ENCODE results near the gene PSTPIP1.

PSTPIP1 gene

GRCh38 chr15:76998663-76999285 lies 3.8 kb downstream of the PSTPIP1 start:
- no peak for DNase-seq (ENCODE audit: low read depth in 2 of 2)

GRCh38 chr15:76999996-77000395 lies 5.1 kb downstream of the PSTPIP1 start:
- DNase-seq (ENCODE audit: low read depth in 2 of 2), result no peak

GRCh38 chr15:77001351-77001750 lies 6.4 kb downstream of the PSTPIP1 start:
- DNase-seq (ENCODE audit: low read depth in 2 of 2), result no peak

- DNase-seq (ENCODE audit: low read depth in 2 of 2), result no peak
Measured at GRCh38 chr15:77001966-77002365, 7.0 kb downstream of the PSTPIP1 start.

GRCh38 chr15:77002436-77002835 lies 7.5 kb downstream of the PSTPIP1 start:
- DNase-seq (ENCODE audit: low read depth in 2 of 2), result no peak

- DNase-seq (ENCODE audit: low read depth in 2 of 2), result peak in 1 of 2 donors; percentile 72
Measured at GRCh38 chr15:77002954-77003912, 8.3 kb downstream of the PSTPIP1 start.

GRCh38 chr15:77004189-77004588 lies 9.3 kb downstream of the PSTPIP1 start:
- DNase-seq (ENCODE audit: low read depth in 2 of 2), result no peak

GRCh38 chr15:77009176-77009575 lies 14.2 kb downstream of the PSTPIP1 start:
- no peak for DNase-seq (ENCODE audit: low read depth in 2 of 2)

GRCh38 chr15:77009646-77010311 lies 14.9 kb downstream of the PSTPIP1 start:
- no peak for DNase-seq (ENCODE audit: low read depth in 2 of 2)

GRCh38 chr15:77010312-77010686 lies 15.4 kb downstream of the PSTPIP1 start:
- DNase-seq (ENCODE audit: low read depth in 2 of 2), result no peak

- DNase-seq (ENCODE audit: low read depth in 2 of 2), result no peak
Measured at GRCh38 chr15:77010857-77011256, 15.9 kb downstream of the PSTPIP1 start.

GRCh38 chr15:77012117-77012712 lies 17.3 kb downstream of the PSTPIP1 start:
- no peak for DNase-seq (ENCODE audit: low read depth in 2 of 2)

GRCh38 chr15:77012868-77013267 lies 17.9 kb downstream of the PSTPIP1 start:
- DNase-seq (ENCODE audit: low read depth in 2 of 2), result no peak

GRCh38 chr15:77013776-77014131 lies 18.8 kb downstream of the PSTPIP1 start:
- peak; percentile 76 for DNase-seq (ENCODE audit: low read depth in 2 of 2)

- DNase-seq (ENCODE audit: low read depth in 2 of 2), result no peak
Measured at GRCh38 chr15:77014132-77015081, 19.5 kb downstream of the PSTPIP1 start.

- DNase-seq (ENCODE audit: low read depth in 2 of 2), result no peak
Measured at GRCh38 chr15:77015646-77016320, 20.9 kb downstream of the PSTPIP1 start.

- no peak for DNase-seq (ENCODE audit: low read depth in 2 of 2)
Measured at GRCh38 chr15:77016321-77016695, 21.4 kb downstream of the PSTPIP1 start.

GRCh38 chr15:77017091-77017660 lies 22.2 kb downstream of the PSTPIP1 start:
- no peak for DNase-seq (ENCODE audit: low read depth in 2 of 2)

GRCh38 chr15:77017761-77018720 lies 23.1 kb downstream of the PSTPIP1 start:
- no peak for DNase-seq (ENCODE audit: low read depth in 2 of 2)
